Gastroesophageal sphincter (tissue), 3 donors: ENCODE data around the gene BAZ2B.

Source experiments
- POLR2A ChIP-seq, 2 donors: fragments of 450-650 bp; IDR thresholded peaks; one replicate each; pipeline ENCODE4 v1.6.1; 2017; ENCODE audit warnings: antibody characterized with exemption in 2 of 2, mild to moderate bottlenecking in 2 of 2, moderate library complexity in 1 of 2
- POLR2AphosphoS5 ChIP-seq: sonication (generic); formaldehyde crosslinking; IDR thresholded peaks from one replicate; pipeline ENCODE4 v1.6.1; 2017; ENCODE audit warnings: antibody characterized with exemption
- TF ChIP-seq, protein P1 (sequence below), 4 experiments: fragments of 200-600 bp in 2 of 4; fragments of 450-650 bp in 2 of 4; sonication (generic) in 1 of 4; IDR thresholded peaks; one replicate each; pipeline ENCODE4 v1.5.1; 2017 to 2019; ENCODE audit warnings: antibody characterized with exemption in 4 of 4, mild to moderate bottlenecking in 2 of 4, moderate library complexity in 2 of 4

DNA sequence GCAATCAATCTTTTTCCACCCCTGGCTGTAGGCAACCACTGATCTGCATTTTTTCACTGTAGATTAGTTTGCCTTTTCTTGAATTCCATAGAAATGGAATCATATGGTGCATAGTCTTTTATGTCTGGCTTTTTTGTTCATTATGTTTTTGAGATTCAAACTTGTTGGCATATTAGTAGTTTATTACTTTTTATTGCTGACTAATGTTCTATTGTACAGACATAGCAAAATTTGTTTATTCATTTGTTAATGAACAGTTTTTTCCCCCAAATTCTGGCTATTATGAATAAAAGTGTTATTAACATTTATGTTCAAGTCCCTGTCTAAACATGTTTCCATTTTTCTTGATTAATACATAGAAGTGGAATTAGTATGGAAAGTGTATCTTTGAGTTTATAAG, 308.4 kb downstream of the BAZ2B start:
- TF ChIP-seq POLR2A (IDR thresholded peaks at IDR 0.05) (no peak), POLR2AphosphoS5 (no peak)
- TF ChIP-seq, protein P1, sequence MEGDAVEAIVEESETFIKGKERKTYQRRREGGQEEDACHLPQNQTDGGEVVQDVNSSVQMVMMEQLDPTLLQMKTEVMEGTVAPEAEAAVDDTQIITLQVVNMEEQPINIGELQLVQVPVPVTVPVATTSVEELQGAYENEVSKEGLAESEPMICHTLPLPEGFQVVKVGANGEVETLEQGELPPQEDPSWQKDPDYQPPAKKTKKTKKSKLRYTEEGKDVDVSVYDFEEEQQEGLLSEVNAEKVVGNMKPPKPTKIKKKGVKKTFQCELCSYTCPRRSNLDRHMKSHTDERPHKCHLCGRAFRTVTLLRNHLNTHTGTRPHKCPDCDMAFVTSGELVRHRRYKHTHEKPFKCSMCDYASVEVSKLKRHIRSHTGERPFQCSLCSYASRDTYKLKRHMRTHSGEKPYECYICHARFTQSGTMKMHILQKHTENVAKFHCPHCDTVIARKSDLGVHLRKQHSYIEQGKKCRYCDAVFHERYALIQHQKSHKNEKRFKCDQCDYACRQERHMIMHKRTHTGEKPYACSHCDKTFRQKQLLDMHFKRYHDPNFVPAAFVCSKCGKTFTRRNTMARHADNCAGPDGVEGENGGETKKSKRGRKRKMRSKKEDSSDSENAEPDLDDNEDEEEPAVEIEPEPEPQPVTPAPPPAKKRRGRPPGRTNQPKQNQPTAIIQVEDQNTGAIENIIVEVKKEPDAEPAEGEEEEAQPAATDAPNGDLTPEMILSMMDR (IDR thresholded peaks at IDR 0.05), result no peak
